Left ventricle myocardium inferior (tissue), 1 donor: ENCODE data around the gene WDR76. TPM values are rescaled to one million over a fixed set of nuclear protein-coding genes. Genes with fewer than 3 reads are reported as not detected.

Experiments
- DNase-seq: peaks from one replicate; pipeline ENCODE4 v3.0.0-alpha.2; 2020
- H3K27ac ChIP-seq: fragments of 200-600 bp; replicated peaks from 2 replicates; pipeline ENCODE4 v1.8.0; 2021
- H3K27me3 ChIP-seq: fragments of 200-600 bp; 2 replicates; pipeline ENCODE4 v1.8.0; 2021; ENCODE audit warnings: low read depth
- H3K36me3 ChIP-seq: fragments of 200-600 bp; 2 replicates; pipeline ENCODE4 v1.8.0; 2021
- H3K4me1 ChIP-seq: fragments of 200-600 bp; 2 replicates; pipeline ENCODE4 v1.8.0; 2021
- H3K4me3 ChIP-seq: fragments of 200-600 bp; 2 replicates; pipeline ENCODE4 v1.8.0; 2021; ENCODE audit warnings: mild to moderate bottlenecking, moderate library complexity
- H3K9me3 ChIP-seq: fragments of 200-600 bp; replicated peaks from 2 replicates; pipeline ENCODE4 v1.8.0; 2021
- CTCF ChIP-seq: fragments of 200-600 bp; IDR thresholded peaks from 2 replicates; pipeline ENCODE4 v1.8.0; 2021; ENCODE audit warnings: antibody characterized with exemption, mild to moderate bottlenecking, borderline replicate concordance
- intact Hi-C: fragments of 100-400 bp; cut with micrococcal nuclease; formaldehyde crosslinking; loops from one replicate; pipeline ENCODE4 v1.11.0; 2022
- total RNA-seq: library from RNA; stranded (reverse); fragmentation: NEBNext Ultra II Directional; extraction: Animal tissue kit (Norgen Biotek cat#: 25700); gene quantifications from one replicate; pipeline ENCODE4 v1.2.1, GENCODE V29; 2021
- donor health status: DM: no; HTN: yes; CAD: no; lungs with severe emphysema.

Gene WDR76
- total RNA-seq, 1 donor from 2014 or later = 1.8 TPM

DNA sequence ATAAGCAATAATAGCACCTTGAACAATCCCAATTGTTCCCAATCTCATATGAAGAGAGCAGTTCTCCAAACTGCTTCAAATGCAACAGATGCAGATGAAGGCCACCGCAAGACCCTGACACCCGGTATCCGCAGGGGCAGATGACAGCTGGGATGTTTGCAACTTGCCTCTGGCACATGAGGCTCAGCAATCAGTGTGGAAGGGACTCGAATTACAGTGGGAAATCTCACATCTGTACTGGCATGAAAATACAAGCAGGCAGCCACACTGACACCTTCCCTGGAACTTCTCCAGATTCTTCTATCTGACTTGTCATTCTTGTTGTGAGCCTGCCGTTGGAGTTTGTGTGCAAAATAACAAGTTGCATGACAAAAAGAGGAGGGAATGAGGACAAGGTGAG, 68.8 kb downstream of the WDR76 start:
- DNase-seq = no peak
- Histone ChIP-seq H3K27ac (peak overlapping the region; percentile 93), H3K36me3 (no peaks in the 10 kb centered on the region), H3K9me3 (no peaks in the 10 kb centered on the region), H3K4me1 (peaks cover 77% of the 10 kb centered on the region), H3K4me3 (no peak overlapping the region), H3K27me3 (no peaks in the 10 kb centered on the region)
- intact Hi-C loops = no loop called here
- TF ChIP-seq CTCF = no peak

- Histone ChIP-seq H3K36me3 (no peaks in the 10 kb centered on the region), H3K4me3 (no peak overlapping the region), H3K4me1 (peaks cover 67% of the 10 kb centered on the region), H3K27me3 (no peaks in the 10 kb centered on the region), H3K27ac (peak overlapping the region; percentile 93), H3K9me3 (no peaks in the 10 kb centered on the region)
- no peak for TF ChIP-seq CTCF
- intact Hi-C loops = no loop called here
- DNase-seq = no peak
Observed at GRCh38 chr15:43896543-43896942, 69.7 kb downstream of the WDR76 start.

DNA sequence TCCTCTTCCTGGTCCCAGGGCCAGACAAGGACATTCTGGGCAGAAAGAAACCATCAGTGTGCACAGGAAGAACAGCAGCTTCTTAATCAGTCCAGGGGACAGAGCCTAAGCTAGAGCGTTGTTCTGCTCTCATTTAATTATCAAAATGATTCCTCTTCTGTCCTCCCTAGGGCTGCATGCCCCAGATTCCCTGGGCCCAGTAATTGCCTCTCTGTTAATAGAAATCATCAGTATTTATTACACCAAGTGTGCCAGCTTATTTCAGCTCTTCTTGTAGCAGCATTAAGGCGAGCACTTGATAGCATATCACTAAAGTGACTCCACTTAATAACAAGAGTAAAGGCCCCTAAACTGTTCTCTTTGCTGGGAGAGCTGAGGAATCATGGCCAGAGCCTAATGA, 72.1 kb downstream of the WDR76 start:
- intact Hi-C loops = no loop called here
- TF ChIP-seq CTCF = no peak
- H3K4me3 ChIP-seq = no peak overlapping the region
- peaks cover 52% of the 10 kb centered on the region for H3K4me1 ChIP-seq
- H3K36me3 ChIP-seq = no peaks in the 10 kb centered on the region
- no peaks in the 10 kb centered on the region for H3K27me3 ChIP-seq
- no peak for DNase-seq
- peak overlapping the region; percentile 41 for H3K27ac ChIP-seq
- H3K9me3 ChIP-seq = no peaks in the 10 kb centered on the region

DNA sequence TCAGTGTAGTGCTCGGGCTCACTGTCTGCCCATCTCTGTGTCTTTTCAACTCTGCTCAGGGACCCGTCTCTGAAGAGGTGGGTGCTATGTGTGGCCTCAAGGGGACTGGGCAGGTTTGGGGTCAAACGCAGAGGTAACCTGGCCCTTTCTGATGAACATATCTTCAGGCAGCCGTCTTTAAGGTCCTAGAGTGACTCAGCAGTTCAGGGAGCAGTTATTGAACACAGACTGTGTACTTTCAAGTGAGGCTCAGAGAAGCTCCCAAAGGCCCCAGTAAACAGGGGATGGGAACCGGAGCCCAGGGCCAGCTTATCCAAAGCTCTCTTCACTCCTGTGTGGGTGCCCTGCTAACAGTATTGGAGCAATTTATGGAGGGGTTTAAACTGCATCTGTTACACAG, 73.1 kb downstream of the WDR76 start:
- Histone ChIP-seq H3K9me3 (no peaks in the 10 kb centered on the region), H3K4me3 (no peak overlapping the region), H3K27ac (peak overlapping the region; percentile 33), H3K36me3 (no peaks in the 10 kb centered on the region), H3K4me1 (peaks cover 47% of the 10 kb centered on the region), H3K27me3 (no peaks in the 10 kb centered on the region)
- no peak for DNase-seq
- intact Hi-C loops = no loop called here
- no peak for TF ChIP-seq CTCF

GRCh38 chr15:43900996-43901395, 74.2 kb downstream of the WDR76 start:
- no peak for DNase-seq
- intact Hi-C loops = no loop called here
- Histone ChIP-seq H3K9me3 (no peaks in the 10 kb centered on the region), H3K4me1 (peaks cover 36% of the 10 kb centered on the region), H3K4me3 (no peak overlapping the region), H3K36me3 (no peaks in the 10 kb centered on the region), H3K27ac (no peak overlapping the region), H3K27me3 (no peaks in the 10 kb centered on the region)
- no peak for TF ChIP-seq CTCF

DNA sequence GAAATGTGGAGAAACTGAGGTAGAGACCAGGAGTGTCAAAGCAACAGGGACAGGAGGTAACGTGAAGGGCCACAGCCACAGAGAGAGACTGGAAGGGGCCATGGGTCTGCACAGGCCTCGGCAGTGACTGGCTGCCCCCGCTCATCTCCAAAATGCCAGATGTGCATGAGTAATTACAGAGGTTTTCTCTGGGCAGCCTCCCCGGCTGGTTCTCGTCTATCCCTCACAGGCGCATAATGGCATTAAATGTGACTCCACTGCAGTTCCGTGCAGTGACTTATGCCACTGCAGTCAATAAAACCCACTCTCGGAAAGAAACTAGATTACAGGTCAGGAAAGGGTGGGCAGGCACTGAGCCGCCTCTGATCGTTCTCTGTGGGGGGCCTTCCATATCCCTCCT, 74.7 kb downstream of the WDR76 start:
- intact Hi-C loops = no loop called here
- peaks cover 31% of the 10 kb centered on the region for H3K4me1 ChIP-seq
- no peaks in the 10 kb centered on the region for H3K27me3 ChIP-seq
- H3K4me3 ChIP-seq = no peak overlapping the region
- no peaks in the 10 kb centered on the region for H3K36me3 ChIP-seq
- TF ChIP-seq CTCF = no peak
- DNase-seq = no peak
- H3K27ac ChIP-seq = no peak overlapping the region
- no peaks in the 10 kb centered on the region for H3K9me3 ChIP-seq
